Vagina (tissue), 2 donors: ENCODE results near the gene KDM8. TPM values are rescaled to one million over a fixed set of nuclear protein-coding genes. Genes with fewer than 3 reads are reported as not detected.
"Not testable (repeated sequence)": the region's sequence is repeated elsewhere in the genome, so short reads cannot be mapped to it uniquely, and the experiment has no call there.

Experiments
- DNase-seq, 2 donors: peaks; one replicate each; pipeline ENCODE4 v3.0.0-alpha.2; 2017; ENCODE audit errors: extremely low spot score in 2 of 2
- H3K27ac ChIP-seq: fragments of 200-600 bp; sonication (generic); one replicate; pipeline ENCODE4 v1.5.1; 2019
- H3K27me3 ChIP-seq: fragments of 200-600 bp; sonication (generic); one replicate; pipeline ENCODE4 v1.5.1; 2019
- H3K36me3 ChIP-seq, 2 donors: fragments of 200-600 bp; sonication (generic); one replicate each; pipeline ENCODE4 v1.5.1; 2017 to 2019
- H3K4me1 ChIP-seq: fragments of 200-600 bp; sonication (generic); one replicate; pipeline ENCODE4 v1.5.1; 2019
- H3K4me3 ChIP-seq, 2 donors: fragments of 200-600 bp; sonication (generic); 1 replicate in 1 of 2; 2 replicates in 1 of 2; pipeline ENCODE4 v1.5.1; 2016 to 2019
- H3K9me3 ChIP-seq: fragments of 200-600 bp; sonication (generic); one replicate; pipeline ENCODE4 v1.5.1; 2019
- POLR2A ChIP-seq, 2 donors: fragments of 450-650 bp; IDR thresholded peaks; one replicate each; pipeline ENCODE4 v1.6.1; 2017; ENCODE audit warnings: antibody characterized with exemption in 2 of 2, mild to moderate bottlenecking in 2 of 2, moderate library complexity in 2 of 2
- POLR2AphosphoS5 ChIP-seq, 2 donors: sonication (generic); formaldehyde crosslinking; IDR thresholded peaks; one replicate each; pipeline ENCODE4 v1.9.0; 2017; ENCODE audit warnings: antibody characterized with exemption in 2 of 2, mild to moderate bottlenecking in 2 of 2, low read depth in 1 of 2; ENCODE audit not compliant: insufficient read depth in 1 of 2
- intact Hi-C: fragments of 100-400 bp; cut with DNase I; formaldehyde crosslinking; loops from one replicate; pipeline ENCODE4 v1.15.1; 2023
- total RNA-seq: library from RNA; depleted of rRNA; stranded (reverse); fragments of >200 nt; gene quantifications from one replicate; pipeline ENCODE4 v1.2.3, GENCODE V29; 2016
- TF ChIP-seq, protein P1 (sequence below), 3 experiments: fragments of 450-650 bp in 2 of 3; fragments of 200-600 bp in 1 of 3; sonication (generic) in 1 of 3; IDR thresholded peaks; one replicate each; pipeline ENCODE4 v1.5.1; 2017 to 2019; ENCODE audit warnings: antibody characterized with exemption in 3 of 3, mild to moderate bottlenecking in 2 of 3, moderate library complexity in 2 of 3

The KDM8 gene
- total RNA-seq, 1 donor from 2014 or later: 1.5 TPM

DNA sequence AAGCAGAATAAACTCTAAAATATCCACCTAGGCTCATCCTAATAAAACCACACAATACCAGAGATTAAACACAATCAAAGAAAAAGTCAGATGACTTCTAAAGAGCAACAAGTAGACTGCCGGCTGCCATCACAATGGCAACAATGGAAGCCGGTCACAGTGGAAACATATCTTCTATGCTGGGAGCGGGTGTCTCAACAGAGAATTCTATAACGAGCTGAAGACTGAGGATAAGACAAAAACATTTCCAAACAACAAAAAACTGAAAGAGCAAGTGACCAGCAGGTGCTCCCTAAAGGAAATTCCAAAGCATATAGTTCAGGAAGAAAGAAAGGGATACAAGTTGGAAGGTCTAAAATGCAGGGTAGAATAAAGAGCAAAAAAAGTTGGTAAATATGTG is 56.4 kb downstream of the KDM8 start:
- Histone ChIP-seq H3K4me1 (peaks cover 36% of the 10 kb centered on the region), H3K27ac (peak overlapping the region; percentile 38), H3K4me3 (no peak overlapping the region), H3K27me3 (no peaks in the 10 kb centered on the region), H3K36me3 (peaks cover 0 to 12% of the 10 kb centered on the region in 2 donors), H3K9me3 (no peaks in the 10 kb centered on the region)
- DNase-seq: no peak
- no peak for TF ChIP-seq POLR2AphosphoS5 (IDR thresholded peaks at IDR 0.05; ENCODE audit: insufficient read depth in 1 of 2, low read depth in 1 of 2)
- TF ChIP-seq POLR2A (IDR thresholded peaks at IDR 0.05): no peak
- TF ChIP-seq, protein P1, sequence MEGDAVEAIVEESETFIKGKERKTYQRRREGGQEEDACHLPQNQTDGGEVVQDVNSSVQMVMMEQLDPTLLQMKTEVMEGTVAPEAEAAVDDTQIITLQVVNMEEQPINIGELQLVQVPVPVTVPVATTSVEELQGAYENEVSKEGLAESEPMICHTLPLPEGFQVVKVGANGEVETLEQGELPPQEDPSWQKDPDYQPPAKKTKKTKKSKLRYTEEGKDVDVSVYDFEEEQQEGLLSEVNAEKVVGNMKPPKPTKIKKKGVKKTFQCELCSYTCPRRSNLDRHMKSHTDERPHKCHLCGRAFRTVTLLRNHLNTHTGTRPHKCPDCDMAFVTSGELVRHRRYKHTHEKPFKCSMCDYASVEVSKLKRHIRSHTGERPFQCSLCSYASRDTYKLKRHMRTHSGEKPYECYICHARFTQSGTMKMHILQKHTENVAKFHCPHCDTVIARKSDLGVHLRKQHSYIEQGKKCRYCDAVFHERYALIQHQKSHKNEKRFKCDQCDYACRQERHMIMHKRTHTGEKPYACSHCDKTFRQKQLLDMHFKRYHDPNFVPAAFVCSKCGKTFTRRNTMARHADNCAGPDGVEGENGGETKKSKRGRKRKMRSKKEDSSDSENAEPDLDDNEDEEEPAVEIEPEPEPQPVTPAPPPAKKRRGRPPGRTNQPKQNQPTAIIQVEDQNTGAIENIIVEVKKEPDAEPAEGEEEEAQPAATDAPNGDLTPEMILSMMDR (IDR thresholded peaks at IDR 0.05): no peak
- intact Hi-C loops: no loop called here

- H3K9me3 ChIP-seq, intact Hi-C loops, H3K27ac ChIP-seq, H3K27me3 ChIP-seq, DNase-seq, H3K4me3 ChIP-seq, H3K36me3 ChIP-seq: not testable (repeated sequence)
- peaks cover 31% of the 10 kb centered on the region for H3K4me1 ChIP-seq
Measured at GRCh38 chr16:27262904-27263423, 59.6 kb downstream of the KDM8 start.

DNA sequence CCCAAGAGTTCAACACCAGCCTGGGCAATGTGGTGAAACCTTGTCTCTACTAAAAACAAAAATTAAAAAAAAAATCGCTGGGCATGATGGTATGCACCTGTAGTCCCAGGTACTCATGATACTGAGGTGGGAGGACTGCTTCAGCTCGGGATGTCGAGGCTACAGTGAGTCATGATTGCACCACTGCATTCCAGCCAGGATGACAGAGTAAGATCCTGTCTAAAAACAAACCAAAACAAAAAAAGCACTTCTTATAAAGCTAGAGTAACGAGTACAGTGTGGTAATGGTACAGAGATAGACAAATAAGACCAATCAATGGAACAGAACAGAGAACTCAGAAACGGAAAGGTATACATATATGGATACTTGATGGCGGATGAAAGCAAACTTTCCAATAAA is 60.8 kb downstream of the KDM8 start:
- H3K4me1 ChIP-seq: peaks cover 25% of the 10 kb centered on the region
- intact Hi-C loops: no loop called here
- no peaks in the 10 kb centered on the region for H3K9me3 ChIP-seq
- no peaks in the 10 kb centered on the region for H3K36me3 ChIP-seq
- H3K27ac ChIP-seq: no peak overlapping the region
- DNase-seq: peak in 1 of 2 donors; percentile 84
- no peak overlapping the region for H3K4me3 ChIP-seq
- H3K27me3 ChIP-seq: no peaks in the 10 kb centered on the region
- TF ChIP-seq POLR2A (IDR thresholded peaks at IDR 0.05): no peak
- peak in 1 of 2 donors; percentile 18 for TF ChIP-seq POLR2AphosphoS5 (IDR thresholded peaks at IDR 0.05; ENCODE audit: insufficient read depth in 1 of 2, low read depth in 1 of 2)
- TF ChIP-seq, protein P1 (IDR thresholded peaks at IDR 0.05): no peak

- TF ChIP-seq POLR2AphosphoS5 (IDR thresholded peaks at IDR 0.05; ENCODE audit: insufficient read depth in 1 of 2, low read depth in 1 of 2): no peak
- TF ChIP-seq POLR2A (IDR thresholded peaks at IDR 0.05): no peak
- TF ChIP-seq, protein P1 (IDR thresholded peaks at IDR 0.05): no peak
- Histone ChIP-seq H3K4me3 (no peak overlapping the region), H3K9me3 (no peaks in the 10 kb centered on the region), H3K27me3 (no peaks in the 10 kb centered on the region), H3K4me1 (peaks cover 22% of the 10 kb centered on the region), H3K36me3 (no peaks in the 10 kb centered on the region), H3K27ac (no peak overlapping the region)
- intact Hi-C loops: no loop called here
- DNase-seq: no peak
Measured at GRCh38 chr16:27265982-27266381, 62.7 kb downstream of the KDM8 start.

- TF ChIP-seq POLR2A (IDR thresholded peaks at IDR 0.05): no peak
- no peak for TF ChIP-seq POLR2AphosphoS5 (IDR thresholded peaks at IDR 0.05; ENCODE audit: insufficient read depth in 1 of 2, low read depth in 1 of 2)
- TF ChIP-seq, protein P1 (IDR thresholded peaks at IDR 0.05): no peak
- Histone ChIP-seq H3K4me1 (peaks cover 22% of the 10 kb centered on the region), H3K4me3 (no peak overlapping the region), H3K36me3 (no peaks in the 10 kb centered on the region), H3K27me3 (no peaks in the 10 kb centered on the region), H3K9me3 (no peaks in the 10 kb centered on the region), H3K27ac (no peak overlapping the region)
- intact Hi-C loops: no loop called here
- DNase-seq: peak in 1 of 2 donors; percentile 69
Measured at GRCh38 chr16:27267037-27267677, 63.8 kb downstream of the KDM8 start.
